HG03108 (cell line): Measurements from ENCODE around the gene CPXM2.

Source experiments
- ATAC-seq: cut with Tn5 transposase; IDR thresholded peaks from one replicate; pipeline ENCODE4 v1.9.1; 2021; ENCODE audit warnings: moderate library complexity; ENCODE audit not compliant: unreplicated experiment

The CPXM2 gene

GRCh38 chr10:123778719-123779517, 112.7 kb downstream of the CPXM2 start:
- no peak for ATAC-seq

GRCh38 chr10:123777881-123778280, 113.7 kb downstream of the CPXM2 start:
- ATAC-seq: no peak

- ATAC-seq: no peak
Observed at GRCh38 chr10:123774132-123774742, 117.4 kb downstream of the CPXM2 start.

- no peak for ATAC-seq
Observed at GRCh38 chr10:123772645-123773508, 118.7 kb downstream of the CPXM2 start.

GRCh38 chr10:123771877-123772644, 119.5 kb downstream of the CPXM2 start:
- ATAC-seq: no peak

- no peak for ATAC-seq
Observed at GRCh38 chr10:123769647-123770046, 122.0 kb downstream of the CPXM2 start.

- ATAC-seq: no peak
Observed at GRCh38 chr10:123766761-123767160, 124.8 kb downstream of the CPXM2 start.

GRCh38 chr10:123766012-123766411, 125.6 kb downstream of the CPXM2 start:
- ATAC-seq: no peak

GRCh38 chr10:123761666-123762230, 129.9 kb downstream of the CPXM2 start:
- ATAC-seq: no peak

- no peak for ATAC-seq
Observed at GRCh38 chr10:123761038-123761428, 130.6 kb downstream of the CPXM2 start.

- ATAC-seq: no peak
Observed at GRCh38 chr10:123760356-123761037, 131.1 kb downstream of the CPXM2 start.

- ATAC-seq: no peak
Observed at GRCh38 chr10:123759501-123760031, 132.0 kb downstream of the CPXM2 start.

- no peak for ATAC-seq
Observed at GRCh38 chr10:123759041-123759440, 132.6 kb downstream of the CPXM2 start.

GRCh38 chr10:123757853-123758252, 133.8 kb downstream of the CPXM2 start:
- no peak for ATAC-seq

- ATAC-seq: no peak
Observed at GRCh38 chr10:123755061-123755460, 136.5 kb downstream of the CPXM2 start.

GRCh38 chr10:123754123-123754522, 137.5 kb downstream of the CPXM2 start:
- no peak for ATAC-seq

GRCh38 chr10:123751342-123752134, 140.1 kb downstream of the CPXM2 start:
- no peak for ATAC-seq

- no peak for ATAC-seq
Observed at GRCh38 chr10:123750901-123751300, 140.7 kb downstream of the CPXM2 start.

- no peak for ATAC-seq
Observed at GRCh38 chr10:123748711-123749110, 142.9 kb downstream of the CPXM2 start.
